ENCODE results near the gene PSME2.

DNA sequence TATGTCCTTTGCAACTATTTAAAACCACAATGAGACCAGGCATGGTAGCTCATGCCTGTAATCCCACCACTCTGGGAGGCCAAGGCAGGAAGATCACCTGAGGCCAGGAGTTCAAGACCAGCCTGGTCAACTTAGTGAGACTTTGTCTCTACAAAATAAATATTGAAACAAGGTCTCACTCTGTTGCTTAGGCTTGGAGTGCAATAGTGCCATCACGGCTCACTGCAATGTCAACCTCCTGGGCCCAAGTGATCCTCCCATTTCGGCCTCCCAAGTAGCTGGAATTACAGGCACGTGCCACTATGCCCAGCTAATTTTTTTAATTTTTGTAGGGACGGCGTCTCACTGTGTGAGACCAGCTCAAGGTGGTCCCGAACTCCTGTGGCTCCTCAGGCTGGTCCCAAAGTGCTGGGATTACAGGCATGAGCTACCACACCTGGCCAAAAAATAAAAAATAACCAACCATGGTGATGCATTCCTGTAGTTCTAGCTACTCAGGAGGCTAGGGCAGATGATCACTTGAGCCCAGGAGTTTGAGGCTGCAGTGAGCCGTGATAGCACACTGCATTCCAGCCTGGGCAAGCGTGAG is 16.9 kb downstream of the PSME2 start:
- TF ChIP-seq, protein P1, sequence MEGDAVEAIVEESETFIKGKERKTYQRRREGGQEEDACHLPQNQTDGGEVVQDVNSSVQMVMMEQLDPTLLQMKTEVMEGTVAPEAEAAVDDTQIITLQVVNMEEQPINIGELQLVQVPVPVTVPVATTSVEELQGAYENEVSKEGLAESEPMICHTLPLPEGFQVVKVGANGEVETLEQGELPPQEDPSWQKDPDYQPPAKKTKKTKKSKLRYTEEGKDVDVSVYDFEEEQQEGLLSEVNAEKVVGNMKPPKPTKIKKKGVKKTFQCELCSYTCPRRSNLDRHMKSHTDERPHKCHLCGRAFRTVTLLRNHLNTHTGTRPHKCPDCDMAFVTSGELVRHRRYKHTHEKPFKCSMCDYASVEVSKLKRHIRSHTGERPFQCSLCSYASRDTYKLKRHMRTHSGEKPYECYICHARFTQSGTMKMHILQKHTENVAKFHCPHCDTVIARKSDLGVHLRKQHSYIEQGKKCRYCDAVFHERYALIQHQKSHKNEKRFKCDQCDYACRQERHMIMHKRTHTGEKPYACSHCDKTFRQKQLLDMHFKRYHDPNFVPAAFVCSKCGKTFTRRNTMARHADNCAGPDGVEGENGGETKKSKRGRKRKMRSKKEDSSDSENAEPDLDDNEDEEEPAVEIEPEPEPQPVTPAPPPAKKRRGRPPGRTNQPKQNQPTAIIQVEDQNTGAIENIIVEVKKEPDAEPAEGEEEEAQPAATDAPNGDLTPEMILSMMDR (conservative IDR thresholded peaks at IDR 0.05): no peak
- TF ChIP-seq EZH2 (IDR thresholded peaks at IDR 0.05; ENCODE audit: low read depth): no peak
